ENCODE measurements around the gene DDX54.

DNA sequence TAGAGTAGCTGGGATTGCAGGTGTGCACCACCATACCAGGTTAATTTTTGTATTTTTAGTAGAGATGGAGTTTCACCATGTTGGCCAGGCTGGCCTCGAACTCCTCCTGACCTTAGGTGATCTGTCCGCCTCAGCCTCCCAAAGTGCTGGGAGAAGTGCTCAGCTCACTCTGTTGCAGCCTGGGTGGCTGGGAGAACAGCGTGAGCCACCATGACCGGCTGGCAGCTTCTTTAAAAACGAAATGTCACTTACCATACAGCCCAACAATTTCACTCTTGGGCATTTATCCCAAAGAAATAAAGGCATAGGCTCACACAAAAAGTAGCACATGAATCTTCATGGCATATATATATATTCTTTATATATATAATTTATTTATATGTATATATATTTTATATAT, 40.5 kb downstream of the DDX54 start:
- TF ChIP-seq CTCF (conservative IDR thresholded peaks at IDR 0.05; ENCODE audit: low read length) (no peak), EZH2phosphoT487 (IDR thresholded peaks at IDR 0.05; ENCODE audit: borderline replicate concordance) (no peak)
